K562 (cell line): ENCODE results near the gene ST6GALNAC6.

Source experiments
- EZH2 ChIP-seq: IDR thresholded peaks from 2 replicates; pipeline ENCODE4 v1.6.1; 2012; ENCODE audit warnings: low read depth, mild to moderate bottlenecking, inconsistent platforms, low read length, borderline replicate concordance
- FOXA1 ChIP-seq: fragments of 450-650 bp; IDR thresholded peaks from 2 replicates; pipeline ENCODE4 v1.6.1; 2016; ENCODE audit warnings: mild to moderate bottlenecking, borderline replicate concordance
- FOXJ3 ChIP-seq: sonication (generic); formaldehyde crosslinking; IDR thresholded peaks from 2 replicates; pipeline ENCODE4 v1.4.0; 2020; ENCODE audit warnings: mild to moderate bottlenecking, missing genetic modification reagents
- FOXK2 ChIP-seq, 2 experiments: fragments of 450-650 bp; IDR thresholded peaks in 1 of 2; conservative IDR thresholded peaks in 1 of 2; 2 replicates each; pipeline ENCODE4 v1.6.1; 2016; ENCODE audit warnings: low read depth in 2 of 2, mild to moderate bottlenecking in 1 of 2
- POU5F1 ChIP-seq: fragments of 150-350 bp; IDR thresholded peaks from 2 replicates; pipeline ENCODE4 v1.6.1; 2014; ENCODE audit warnings: borderline replicate concordance, low read length, low read depth, mild to moderate bottlenecking; ENCODE audit not compliant: partially characterized antibody
- SIN3A ChIP-seq, 2 experiments: fragments of 150-350 bp in 1 of 2; IDR thresholded peaks; 2 replicates each; pipeline ENCODE4 v1.6.1; 2011 to 2016; ENCODE audit warnings: borderline replicate concordance in 2 of 2, low read depth in 2 of 2, low read length in 2 of 2, mild to moderate bottlenecking in 2 of 2, moderate library complexity in 2 of 2; ENCODE audit not compliant: control insufficient read depth in 1 of 2
- TARDBP ChIP-seq: fragments of 450-650 bp; IDR thresholded peaks from 2 replicates; pipeline ENCODE4 v1.6.1; 2016
- ZNF75A ChIP-seq: fragments of 450-650 bp; formaldehyde crosslinking; IDR thresholded peaks from 2 replicates; pipeline ENCODE4 v1.4.0; 2020; ENCODE audit warnings: mild to moderate bottlenecking
- ZNF77 ChIP-seq: fragments of 250-450 bp; sonication (Bioruptor Pico); IDR thresholded peaks from 2 replicates; pipeline ENCODE4 v1.5.0; 2020
- TF ChIP-seq, protein P1 (sequence below), 3 experiments: IDR thresholded peaks in 2 of 3; conservative IDR thresholded peaks in 1 of 3; 2 replicates each; pipeline ENCODE4 v1.5.1; 2011 to 2012; ENCODE audit warnings: low read length in 3 of 3, mild to moderate bottlenecking in 3 of 3, control low read depth in 2 of 3, improper control_type of control experiment in 1 of 3, inconsistent platforms in 1 of 3, low read depth in 1 of 3, mixed read lengths in 1 of 3, moderate library complexity in 1 of 3; ENCODE audit not compliant: insufficient read depth in 2 of 3
- TF ChIP-seq, protein P2 (sequence below), 2 experiments: fragments of 450-650 bp in 1 of 2; sonication (generic) in 1 of 2; formaldehyde crosslinking in 1 of 2; IDR thresholded peaks; 2 replicates each; pipeline versions ENCODE4 v1.7.1 to v1.9.0; 2016 to 2022; ENCODE audit warnings: inconsistent platforms in 1 of 2, mild to moderate bottlenecking in 1 of 2, missing genetic modification reagents in 1 of 2
- TF ChIP-seq, protein P3 (sequence below): fragments of 250-450 bp; sonication (Bioruptor Pico); IDR thresholded peaks from 2 replicates; pipeline ENCODE4 v1.5.1; 2021; ENCODE audit warnings: mild to moderate bottlenecking

DNA sequence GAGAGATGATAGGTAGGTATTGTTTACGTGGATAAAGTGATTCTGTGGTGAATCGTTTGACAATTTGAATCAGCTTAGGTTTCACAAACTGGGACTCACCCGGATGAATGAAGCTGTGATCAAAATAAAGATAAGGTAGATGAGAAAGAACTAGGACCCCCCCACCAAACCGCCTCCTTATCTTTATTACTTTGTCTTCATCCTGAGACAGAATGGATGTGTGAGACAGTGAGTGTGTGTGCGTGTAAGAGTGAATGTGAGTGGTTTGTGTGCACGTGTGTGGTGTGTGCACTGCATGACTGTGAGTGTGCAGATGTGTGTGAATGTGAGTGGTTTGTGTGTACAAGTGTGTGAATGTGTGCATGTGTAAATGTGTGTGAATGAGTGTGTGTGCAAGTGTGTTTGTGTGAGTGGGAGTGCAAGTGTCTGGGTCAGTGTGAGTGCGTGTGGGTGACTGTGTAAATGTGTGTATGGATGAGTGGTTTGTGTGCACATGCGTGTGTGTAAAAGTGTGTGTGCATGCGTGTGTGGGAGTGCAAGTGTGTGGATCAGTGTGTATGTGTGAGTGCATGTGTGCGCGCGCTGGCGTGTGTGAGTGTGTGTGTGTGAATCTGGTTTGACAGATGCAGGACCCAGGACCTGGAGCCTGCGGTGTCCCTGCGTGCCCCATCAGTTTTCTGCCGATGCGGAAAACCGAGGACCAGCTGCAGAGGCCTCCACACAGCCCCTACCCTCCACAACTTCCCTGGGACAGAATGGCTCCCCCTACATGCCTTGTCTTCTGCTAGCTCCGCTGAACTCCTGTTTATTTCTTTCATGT is 33.5 kb downstream of the ST6GALNAC6 start:
- TF ChIP-seq FOXA1 (no peak), SIN3A (IDR thresholded peaks at IDR 0.05; ENCODE audit: borderline replicate concordance in 2 of 2, control insufficient read depth in 1 of 2, low read depth in 2 of 2, low read length in 2 of 2) (no peak), EZH2 (no peak), TARDBP (no peak), POU5F1 (no peak), FOXJ3 (CRISPR knock-in tag) (no peak), ZNF75A (no peak), ZNF77 (no peak), FOXK2 (conservative IDR thresholded peaks at IDR 0.05 in 1 of 2, IDR thresholded peaks at IDR 0.05 in 1 of 2; ENCODE audit: low read depth in 2 of 2) (no peak; a peak in 1 of 4 replicates)
- TF ChIP-seq, protein P1, sequence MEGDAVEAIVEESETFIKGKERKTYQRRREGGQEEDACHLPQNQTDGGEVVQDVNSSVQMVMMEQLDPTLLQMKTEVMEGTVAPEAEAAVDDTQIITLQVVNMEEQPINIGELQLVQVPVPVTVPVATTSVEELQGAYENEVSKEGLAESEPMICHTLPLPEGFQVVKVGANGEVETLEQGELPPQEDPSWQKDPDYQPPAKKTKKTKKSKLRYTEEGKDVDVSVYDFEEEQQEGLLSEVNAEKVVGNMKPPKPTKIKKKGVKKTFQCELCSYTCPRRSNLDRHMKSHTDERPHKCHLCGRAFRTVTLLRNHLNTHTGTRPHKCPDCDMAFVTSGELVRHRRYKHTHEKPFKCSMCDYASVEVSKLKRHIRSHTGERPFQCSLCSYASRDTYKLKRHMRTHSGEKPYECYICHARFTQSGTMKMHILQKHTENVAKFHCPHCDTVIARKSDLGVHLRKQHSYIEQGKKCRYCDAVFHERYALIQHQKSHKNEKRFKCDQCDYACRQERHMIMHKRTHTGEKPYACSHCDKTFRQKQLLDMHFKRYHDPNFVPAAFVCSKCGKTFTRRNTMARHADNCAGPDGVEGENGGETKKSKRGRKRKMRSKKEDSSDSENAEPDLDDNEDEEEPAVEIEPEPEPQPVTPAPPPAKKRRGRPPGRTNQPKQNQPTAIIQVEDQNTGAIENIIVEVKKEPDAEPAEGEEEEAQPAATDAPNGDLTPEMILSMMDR (IDR thresholded peaks at IDR 0.05 in 2 of 3, conservative IDR thresholded peaks at IDR 0.05 in 1 of 3; ENCODE audit: insufficient read depth in 2 of 3, low read depth in 1 of 3, low read length in 3 of 3): 0 out of 6 replicates have a peak, but pooled peaks of 1 of the 3 experiments have one; percentile 1
- TF ChIP-seq, protein P2, sequence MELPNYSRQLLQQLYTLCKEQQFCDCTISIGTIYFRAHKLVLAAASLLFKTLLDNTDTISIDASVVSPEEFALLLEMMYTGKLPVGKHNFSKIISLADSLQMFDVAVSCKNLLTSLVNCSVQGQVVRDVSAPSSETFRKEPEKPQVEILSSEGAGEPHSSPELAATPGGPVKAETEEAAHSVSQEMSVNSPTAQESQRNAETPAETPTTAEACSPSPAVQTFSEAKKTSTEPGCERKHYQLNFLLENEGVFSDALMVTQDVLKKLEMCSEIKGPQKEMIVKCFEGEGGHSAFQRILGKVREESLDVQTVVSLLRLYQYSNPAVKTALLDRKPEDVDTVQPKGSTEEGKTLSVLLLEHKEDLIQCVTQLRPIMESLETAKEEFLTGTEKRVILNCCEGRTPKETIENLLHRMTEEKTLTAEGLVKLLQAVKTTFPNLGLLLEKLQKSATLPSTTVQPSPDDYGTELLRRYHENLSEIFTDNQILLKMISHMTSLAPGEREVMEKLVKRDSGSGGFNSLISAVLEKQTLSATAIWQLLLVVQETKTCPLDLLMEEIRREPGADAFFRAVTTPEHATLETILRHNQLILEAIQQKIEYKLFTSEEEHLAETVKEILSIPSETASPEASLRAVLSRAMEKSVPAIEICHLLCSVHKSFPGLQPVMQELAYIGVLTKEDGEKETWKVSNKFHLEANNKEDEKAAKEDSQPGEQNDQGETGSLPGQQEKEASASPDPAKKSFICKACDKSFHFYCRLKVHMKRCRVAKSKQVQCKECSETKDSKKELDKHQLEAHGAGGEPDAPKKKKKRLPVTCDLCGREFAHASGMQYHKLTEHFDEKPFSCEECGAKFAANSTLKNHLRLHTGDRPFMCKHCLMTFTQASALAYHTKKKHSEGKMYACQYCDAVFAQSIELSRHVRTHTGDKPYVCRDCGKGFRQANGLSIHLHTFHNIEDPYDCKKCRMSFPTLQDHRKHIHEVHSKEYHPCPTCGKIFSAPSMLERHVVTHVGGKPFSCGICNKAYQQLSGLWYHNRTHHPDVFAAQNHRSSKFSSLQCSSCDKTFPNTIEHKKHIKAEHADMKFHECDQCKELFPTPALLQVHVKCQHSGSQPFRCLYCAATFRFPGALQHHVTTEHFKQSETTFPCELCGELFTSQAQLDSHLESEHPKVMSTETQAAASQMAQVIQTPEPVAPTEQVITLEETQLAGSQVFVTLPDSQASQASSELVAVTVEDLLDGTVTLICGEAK (IDR thresholded peaks at IDR 0.05): peak; percentile 32; the same call in 1 of the 2 replicates
- TF ChIP-seq, protein P2 (CRISPR knock-in tag; IDR thresholded peaks at IDR 0.05): no peak
- TF ChIP-seq, protein P3, sequence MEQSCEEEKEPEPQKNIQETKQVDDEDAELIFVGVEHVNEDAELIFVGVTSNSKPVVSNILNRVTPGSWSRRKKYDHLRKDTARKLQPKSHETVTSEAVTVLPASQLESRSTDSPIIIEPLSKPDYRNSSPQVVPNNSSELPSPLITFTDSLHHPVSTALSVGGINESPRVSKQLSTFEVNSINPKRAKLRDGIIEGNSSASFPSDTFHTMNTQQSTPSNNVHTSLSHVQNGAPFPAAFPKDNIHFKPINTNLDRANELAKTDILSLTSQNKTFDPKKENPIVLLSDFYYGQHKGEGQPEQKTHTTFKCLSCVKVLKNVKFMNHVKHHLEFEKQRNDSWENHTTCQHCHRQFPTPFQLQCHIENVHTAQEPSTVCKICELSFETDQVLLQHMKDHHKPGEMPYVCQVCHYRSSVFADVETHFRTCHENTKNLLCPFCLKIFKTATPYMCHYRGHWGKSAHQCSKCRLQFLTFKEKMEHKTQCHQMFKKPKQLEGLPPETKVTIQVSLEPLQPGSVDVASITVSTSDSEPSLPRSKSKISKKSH (CRISPR knock-in tag): no peak
